GM18907 (cell line): ENCODE measurements around the gene GLYATL1B.

Experiments used
- ATAC-seq: cut with Tn5 transposase; IDR thresholded peaks from one replicate; pipeline ENCODE4 v1.9.1; 2021; ENCODE audit warnings: mild to moderate bottlenecking, moderate library complexity; ENCODE audit not compliant: unreplicated experiment

GLYATL1B gene

DNA sequence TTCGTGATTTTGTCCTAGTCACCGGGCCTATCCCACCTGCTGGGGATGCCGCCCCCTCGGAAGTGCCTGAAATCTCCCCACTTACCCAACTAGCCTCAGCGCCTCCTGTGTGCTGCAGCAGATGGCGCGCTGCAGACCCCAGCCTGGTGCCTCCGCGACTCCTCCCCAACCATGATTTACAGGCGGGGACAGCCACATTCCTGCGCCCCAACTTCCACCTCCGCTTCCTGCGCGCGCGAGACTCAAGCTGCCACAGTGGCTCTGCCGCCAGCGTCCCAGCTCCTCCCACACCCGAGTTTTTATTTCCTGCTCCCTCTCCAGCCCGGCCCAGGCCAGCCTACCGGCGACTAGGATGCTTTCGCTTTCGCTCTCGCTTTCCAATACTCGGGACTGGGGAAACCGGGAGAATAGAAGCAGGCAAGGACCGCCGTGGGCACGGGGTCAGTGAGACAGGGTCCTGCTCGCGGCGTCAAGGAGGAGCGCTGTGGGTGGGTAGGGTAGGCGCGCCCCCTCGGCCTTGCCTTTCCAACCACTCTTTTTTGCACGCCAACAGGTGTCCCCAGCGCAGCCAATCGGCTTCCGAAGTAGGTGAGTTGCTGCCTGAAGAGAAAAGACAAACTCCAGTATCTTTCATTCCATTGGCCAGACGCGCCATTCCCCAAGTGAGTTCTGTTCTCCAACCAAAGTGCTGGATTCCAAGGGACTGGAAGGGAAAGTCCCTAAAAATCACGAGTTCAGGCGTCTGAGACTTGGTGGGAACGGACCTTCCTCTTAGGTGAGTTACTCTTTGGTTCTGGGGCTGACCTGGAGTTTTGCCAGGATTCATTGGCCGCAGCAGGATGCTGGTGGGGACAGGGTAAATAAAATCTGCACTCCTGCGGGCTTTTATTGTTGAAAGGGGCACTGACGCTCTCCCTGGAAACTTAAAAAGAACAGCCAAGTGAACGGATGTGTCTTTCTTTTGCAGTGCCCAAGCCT is 56.7 kb downstream of the GLYATL1B start, which contains the start of gene FAM111A:
Gene FAM111A (plus strand): TSS at position 327 of the 978 bp plus-strand sequence. CDS start 6,017 bp downstream, outside the sequence.
- ATAC-seq = peak; percentile 82

DNA sequence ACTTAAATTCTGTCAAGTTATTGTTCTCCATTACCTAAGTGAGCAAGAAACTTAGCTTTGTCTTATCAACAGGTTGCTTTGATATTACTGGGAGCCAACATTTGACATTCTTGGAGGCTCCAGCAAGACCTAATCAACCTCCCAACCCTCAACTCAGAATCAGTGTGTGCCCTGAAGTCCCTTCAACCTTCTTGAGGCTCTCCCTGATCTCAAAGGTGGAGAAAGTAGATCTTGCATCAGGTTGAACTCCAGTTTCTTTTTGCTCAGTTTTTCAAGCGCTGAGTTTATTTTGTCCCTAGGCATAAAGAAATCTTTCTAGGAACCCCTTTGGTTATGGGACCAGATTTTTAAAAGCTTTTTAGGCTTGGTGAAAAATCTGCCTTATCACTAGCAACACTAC is 58.0 kb downstream of the GLYATL1B start:
- no peak for ATAC-seq
